Lung (tissue), 12 donors: ENCODE results near the gene CALB2. TPM values are rescaled to one million over a fixed set of nuclear protein-coding genes. Genes with fewer than 3 reads are reported as not detected.

Experiments
- ATAC-seq: fragments of 200-7000 bp; cut with Tn5 transposase; one replicate; pipeline ENCODE4 v1.9.1; 2020; ENCODE audit warnings: moderate number of reproducible peaks; ENCODE audit not compliant: insufficient read depth, low FRiP score
- DNase-seq, 3 donors: peaks; one replicate each; pipeline ENCODE4 v3.0.0-alpha.2; 2013 to 2017
- H3K27ac ChIP-seq, 2 donors: one replicate each; pipeline ENCODE4 v1.5.1; 2013; ENCODE audit warnings: mild to moderate bottlenecking in 2 of 2, moderate library complexity in 2 of 2, control low read depth in 1 of 2, inconsistent platforms in 1 of 2, low read depth in 1 of 2, low read length in 1 of 2
- H3K27me3 ChIP-seq, 3 donors: one replicate each; pipeline ENCODE4 v1.5.1; 2013; ENCODE audit warnings: low read length in 2 of 3; ENCODE audit not compliant: control insufficient read depth in 3 of 3, insufficient read depth in 3 of 3
- H3K36me3 ChIP-seq, 4 donors: one replicate each; pipeline ENCODE4 v1.5.1; 2013; ENCODE audit warnings: low read length in 4 of 4, mild to moderate bottlenecking in 1 of 4, moderate library complexity in 1 of 4; ENCODE audit not compliant: control insufficient read depth in 4 of 4, insufficient read depth in 4 of 4
- H3K4me1 ChIP-seq, 5 donors: one replicate each; pipeline ENCODE4 v1.5.1; 2013; ENCODE audit warnings: low read length in 5 of 5, mild to moderate bottlenecking in 2 of 5, moderate library complexity in 1 of 5; ENCODE audit not compliant: control insufficient read depth in 5 of 5, insufficient read depth in 5 of 5
- H3K4me3 ChIP-seq: one replicate; pipeline ENCODE4 v1.5.1; 2013; ENCODE audit warnings: mild to moderate bottlenecking, control low read depth, moderate library complexity
- H3K9ac ChIP-seq, 2 donors: one replicate each; pipeline ENCODE4 v1.5.1; 2013; ENCODE audit warnings: low read length in 2 of 2, control low read depth in 1 of 2; ENCODE audit not compliant: insufficient read depth in 1 of 2
- H3K9me3 ChIP-seq, 4 donors: one replicate each; pipeline ENCODE4 v1.5.1; 2013; ENCODE audit warnings: low read length in 3 of 4, mild to moderate bottlenecking in 1 of 4, moderate library complexity in 1 of 4; ENCODE audit not compliant: control insufficient read depth in 4 of 4, insufficient read depth in 3 of 4
- WGBS, 2 donors: extraction: QIAGEN DNeasy Blood & Tissue Kit; methylation state at CpG; one replicate each; pipeline ENCODE4 v1.1.7; 2013; 5-methylcytosine and 5-hydroxymethylcytosine counted together
- polyA plus RNA-seq, 2 donors: library from polyadenylated mRNA; stranded (reverse); fragments of 200-250 nt; gene quantifications; one replicate each; pipeline ENCODE4 v1.2.1, GENCODE V29; 2013
- total RNA-seq, 2 donors: library from RNA; depleted of rRNA in 1 of 2; stranded (reverse); fragments of >200 nt in 1 of 2; gene quantifications; one replicate each; pipeline ENCODE4 v1.2.1, GENCODE V29; 2014 to 2021
- TF ChIP-seq, protein P1 (sequence below): IDR thresholded peaks from 2 replicates; pipeline ENCODE4 v1.5.1; 2012; ENCODE audit warnings: mild to moderate bottlenecking; ENCODE audit errors: control extremely low read depth, extremely low read depth
- donor health status: control.
- donor health status: control.
- donor health status: Bipolar disorder and iron deficiency.
- donor health status: healthy.
- donor health status: DM: yes; HTN: yes; CAD: no.

CALB2 gene
- total and polyA plus RNA-seq, 4 donors: 0.02 to 11.7 (median 1.2) TPM

DNA sequence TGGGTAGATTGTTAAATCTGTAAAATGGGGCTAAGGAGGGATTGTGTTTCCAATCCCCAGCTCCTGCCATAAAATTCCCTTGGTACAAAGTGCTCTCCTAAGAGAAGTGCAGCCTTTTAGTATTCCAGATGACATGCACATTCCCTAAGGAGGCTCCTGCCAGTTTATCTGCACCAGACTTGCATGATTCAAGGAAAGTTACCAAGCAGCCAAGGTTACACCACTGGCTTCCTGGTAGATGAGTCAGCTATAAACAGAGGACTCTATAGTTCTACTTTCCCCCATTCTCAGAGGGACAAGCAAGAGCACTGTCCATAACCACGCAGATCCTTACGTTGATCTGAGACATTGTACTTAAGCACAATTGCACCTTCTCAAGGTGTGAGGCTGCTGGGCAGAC lies 1.9 kb downstream of the CALB2 start:
- no peak for DNase-seq
- WGBS, 2 donors: 66 to 70% methylated on average over 2 of the region's 2 CpGs

DNA sequence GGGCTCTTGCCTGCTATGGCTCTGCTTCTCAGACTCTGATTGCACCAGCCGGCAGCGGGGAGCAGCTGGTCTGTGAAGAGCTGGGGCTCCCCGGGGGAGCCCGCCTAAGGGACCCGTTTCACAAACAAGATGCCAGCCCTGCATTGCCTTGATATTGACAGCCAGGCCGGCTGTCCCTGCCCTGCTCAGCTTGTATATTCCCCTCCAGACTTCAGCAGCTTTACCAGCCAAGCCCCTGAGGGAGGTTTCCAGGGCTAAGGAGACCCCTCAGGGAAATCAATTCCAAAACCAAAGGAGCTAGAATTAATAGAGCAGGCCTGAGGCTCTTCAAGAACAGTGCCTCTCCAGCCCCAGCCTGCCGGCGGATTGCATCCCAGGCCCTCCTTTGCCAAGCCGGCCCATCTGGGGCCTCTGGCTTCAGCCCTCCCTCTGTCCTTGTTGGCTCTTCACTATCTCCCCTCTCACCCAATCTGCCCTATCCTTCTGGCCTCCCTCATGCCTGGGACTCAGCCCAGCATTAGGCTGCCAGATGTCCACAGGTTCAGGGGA lies 5.7 kb downstream of the CALB2 start:
- no peak overlapping the region for H3K9ac ChIP-seq
- H3K27me3 ChIP-seq: peaks cover 0 to 20% (median 0%) of the 10 kb centered on the region in 3 donors
- no peak for ATAC-seq
- TF ChIP-seq, protein P1, sequence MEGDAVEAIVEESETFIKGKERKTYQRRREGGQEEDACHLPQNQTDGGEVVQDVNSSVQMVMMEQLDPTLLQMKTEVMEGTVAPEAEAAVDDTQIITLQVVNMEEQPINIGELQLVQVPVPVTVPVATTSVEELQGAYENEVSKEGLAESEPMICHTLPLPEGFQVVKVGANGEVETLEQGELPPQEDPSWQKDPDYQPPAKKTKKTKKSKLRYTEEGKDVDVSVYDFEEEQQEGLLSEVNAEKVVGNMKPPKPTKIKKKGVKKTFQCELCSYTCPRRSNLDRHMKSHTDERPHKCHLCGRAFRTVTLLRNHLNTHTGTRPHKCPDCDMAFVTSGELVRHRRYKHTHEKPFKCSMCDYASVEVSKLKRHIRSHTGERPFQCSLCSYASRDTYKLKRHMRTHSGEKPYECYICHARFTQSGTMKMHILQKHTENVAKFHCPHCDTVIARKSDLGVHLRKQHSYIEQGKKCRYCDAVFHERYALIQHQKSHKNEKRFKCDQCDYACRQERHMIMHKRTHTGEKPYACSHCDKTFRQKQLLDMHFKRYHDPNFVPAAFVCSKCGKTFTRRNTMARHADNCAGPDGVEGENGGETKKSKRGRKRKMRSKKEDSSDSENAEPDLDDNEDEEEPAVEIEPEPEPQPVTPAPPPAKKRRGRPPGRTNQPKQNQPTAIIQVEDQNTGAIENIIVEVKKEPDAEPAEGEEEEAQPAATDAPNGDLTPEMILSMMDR: no peak
- no peak for DNase-seq
- no peaks in the 10 kb centered on the region for H3K4me1 ChIP-seq
- 68 to 77% methylated on average over 9 of the region's 9 CpGs for WGBS, 2 donors
- H3K36me3 ChIP-seq: no peaks in the 10 kb centered on the region
- H3K9me3 ChIP-seq: no peaks in the 10 kb centered on the region
- no peak overlapping the region for H3K4me3 ChIP-seq
- no peak overlapping the region for H3K27ac ChIP-seq

More for the DNA sequence above, 1.9 kb downstream of the CALB2 start:
- H3K4me3 ChIP-seq: no peak overlapping the region
- no peak overlapping the region for H3K27ac ChIP-seq
- H3K27me3 ChIP-seq: peaks cover 0 to 32% (median 2%) of the 10 kb centered on the region in 3 donors
- H3K4me1 ChIP-seq: peaks cover 0 to 3% (median 0%) of the 10 kb centered on the region in 5 donors
- H3K9ac ChIP-seq: no peak overlapping the region
- no peak for ATAC-seq
- TF ChIP-seq, protein P1: no peak
- no peaks in the 10 kb centered on the region for H3K9me3 ChIP-seq
- no peaks in the 10 kb centered on the region for H3K36me3 ChIP-seq

DNA sequence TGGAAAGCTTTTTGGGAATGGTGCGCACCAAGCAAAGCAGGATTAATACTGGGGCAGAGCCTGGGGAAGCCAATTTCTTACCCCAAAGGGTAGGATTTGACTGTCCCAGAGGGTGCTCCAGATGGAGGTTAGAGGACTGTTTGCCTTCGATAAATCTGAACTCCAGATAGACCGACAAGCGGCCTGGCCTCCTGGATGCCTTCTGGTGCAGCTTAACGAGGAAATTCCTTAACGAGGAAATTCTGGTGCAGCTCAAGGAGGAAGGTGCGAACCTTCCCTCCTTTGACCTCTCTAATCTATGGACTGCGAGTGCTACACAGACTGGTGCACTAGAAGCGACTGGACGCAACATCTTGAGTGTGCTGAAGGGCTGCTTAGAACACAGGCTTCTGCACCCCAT lies 6.5 kb downstream of the CALB2 start:
- Histone ChIP-seq H3K4me3 (no peak overlapping the region), H3K36me3 (no peaks in the 10 kb centered on the region), H3K27me3 (peaks cover 0 to 17% (median 0%) of the 10 kb centered on the region in 3 donors), H3K9me3 (no peaks in the 10 kb centered on the region), H3K27ac (no peak overlapping the region), H3K4me1 (no peaks in the 10 kb centered on the region), H3K9ac (no peak overlapping the region)
- no peak for DNase-seq
- WGBS, 2 donors: 72 to 83% methylated on average over 10 of the region's 10 CpGs
- TF ChIP-seq, protein P1: no peak
- no peak for ATAC-seq
